Neuronal stem cell (in vitro differentiated cells): ENCODE measurements around the gene NCK1.

Experiments used
- DNase-seq: peaks from one replicate; pipeline ENCODE4 v3.0.0-alpha.2; 2013; ENCODE audit warnings: low spot score
- H2AFZ ChIP-seq: one replicate; pipeline ENCODE4 v1.6.1; 2013; ENCODE audit warnings: mild to moderate bottlenecking, low read length, inconsistent platforms
- H2AK5ac ChIP-seq: 2 replicates; pipeline ENCODE4 v1.6.1; 2013; ENCODE audit warnings: low read depth, mild to moderate bottlenecking, inconsistent platforms, low read length, moderate library complexity, mixed read lengths
- H2BK120ac ChIP-seq: 2 replicates; pipeline ENCODE4 v1.6.1; 2013; ENCODE audit warnings: low read depth, mild to moderate bottlenecking, inconsistent platforms, low read length, moderate library complexity, mixed read lengths
- H2BK12ac ChIP-seq: one replicate; pipeline ENCODE4 v1.6.1; 2013; ENCODE audit warnings: low read length, inconsistent platforms
- H2BK15ac ChIP-seq: 2 replicates; pipeline ENCODE4 v1.6.1; 2013; ENCODE audit warnings: mild to moderate bottlenecking, low read length, inconsistent platforms, mixed read lengths
- H2BK5ac ChIP-seq: one replicate; pipeline ENCODE4 v1.6.1; 2013; ENCODE audit warnings: inconsistent platforms, mild to moderate bottlenecking, low read length, moderate library complexity
- H3K14ac ChIP-seq: one replicate; pipeline ENCODE4 v1.6.1; 2013; ENCODE audit warnings: low read length, inconsistent platforms
- H3K18ac ChIP-seq: 2 replicates; pipeline ENCODE4 v1.6.1; 2013; ENCODE audit warnings: low read length, inconsistent platforms
- H3K23ac ChIP-seq: 2 replicates; pipeline ENCODE4 v1.6.1; 2013; ENCODE audit warnings: low read depth, mild to moderate bottlenecking, mixed read lengths, low read length, inconsistent platforms; ENCODE audit not compliant: poor library complexity
- H3K27ac ChIP-seq: replicated peaks from 3 replicates; pipeline ENCODE4 v1.5.1; 2013; ENCODE audit warnings: low read length, inconsistent platforms
- H3K27me3 ChIP-seq, 3 experiments: 2 replicates each; pipeline ENCODE4 v1.6.1; 2013; ENCODE audit warnings: low read length in 3 of 3, mild to moderate bottlenecking in 2 of 3, inconsistent platforms in 1 of 3, low read depth in 1 of 3, mixed read lengths in 1 of 3, moderate library complexity in 1 of 3; ENCODE audit not compliant: control insufficient read depth in 3 of 3, insufficient read depth in 3 of 3
- H3K36me3 ChIP-seq, 2 donors: replicated peaks in 1 of 2; 2 replicates each; pipeline ENCODE4 v1.6.1; 2013; ENCODE audit warnings: low read length in 2 of 2; ENCODE audit not compliant: control insufficient read depth in 2 of 2, insufficient read depth in 2 of 2
- H3K4ac ChIP-seq: 2 replicates; pipeline ENCODE4 v1.6.1; 2013; ENCODE audit warnings: inconsistent platforms, mild to moderate bottlenecking, low read length, moderate library complexity
- H3K4me1 ChIP-seq, 2 donors: 1 replicate in 1 of 2; 2 replicates in 1 of 2; pipeline ENCODE4 v1.6.1; 2013; ENCODE audit warnings: low read length in 2 of 2, low read depth in 1 of 2; ENCODE audit not compliant: control insufficient read depth in 2 of 2, insufficient read depth in 1 of 2
- H3K4me2 ChIP-seq: one replicate; pipeline ENCODE4 v1.6.1; 2013; ENCODE audit warnings: mild to moderate bottlenecking, low read length, inconsistent platforms; ENCODE audit not compliant: insufficient read depth, poor library complexity, severe bottlenecking
- H3K4me3 ChIP-seq, 2 donors: 2 replicates each; pipeline ENCODE4 v1.5.1; 2013; ENCODE audit warnings: low read length in 2 of 2, mild to moderate bottlenecking in 2 of 2, inconsistent platforms in 1 of 2, moderate library complexity in 1 of 2
- H3K79me1 ChIP-seq: one replicate; pipeline ENCODE4 v1.6.1; 2013; ENCODE audit warnings: low read depth, mild to moderate bottlenecking, inconsistent platforms, low read length, moderate library complexity
- H3K9ac ChIP-seq: one replicate; pipeline ENCODE4 v1.6.1; 2013; ENCODE audit warnings: mild to moderate bottlenecking, low read depth, low read length, inconsistent platforms; ENCODE audit not compliant: poor library complexity
- H3K9me3 ChIP-seq, 2 donors: replicated peaks in 1 of 2; 2 replicates each; pipeline versions ENCODE3 to v1.6.1; 2013; ENCODE audit warnings: low read length in 2 of 2, mild to moderate bottlenecking in 2 of 2, inconsistent platforms in 1 of 2, low read depth in 1 of 2, mixed read lengths in 1 of 2, moderate library complexity in 1 of 2; ENCODE audit not compliant: control insufficient read depth in 2 of 2, insufficient read depth in 1 of 2
- H4K8ac ChIP-seq: one replicate; pipeline ENCODE4 v1.6.1; 2013; ENCODE audit warnings: low read depth, mild to moderate bottlenecking, inconsistent platforms, low read length, moderate library complexity
- H4K91ac ChIP-seq: one replicate; pipeline ENCODE4 v1.6.1; 2013; ENCODE audit warnings: low read length, low read depth, mild to moderate bottlenecking, inconsistent platforms; ENCODE audit not compliant: poor library complexity
- WGBS, 2 donors: extraction: QIAGEN DNeasy Blood & Tissue Kit; methylation state at CpG; one replicate each; pipeline ENCODE4 v1.1.7; 2013; ENCODE audit warnings: missing lambda C conversion rate in 2 of 2, mixed read lengths in 1 of 2; ENCODE audit not compliant: insufficient read length in 2 of 2, insufficient replicate concordance in 1 of 2; ENCODE audit errors: extremely low coverage in 2 of 2; 5-methylcytosine and 5-hydroxymethylcytosine counted together

NCK1 gene

DNA sequence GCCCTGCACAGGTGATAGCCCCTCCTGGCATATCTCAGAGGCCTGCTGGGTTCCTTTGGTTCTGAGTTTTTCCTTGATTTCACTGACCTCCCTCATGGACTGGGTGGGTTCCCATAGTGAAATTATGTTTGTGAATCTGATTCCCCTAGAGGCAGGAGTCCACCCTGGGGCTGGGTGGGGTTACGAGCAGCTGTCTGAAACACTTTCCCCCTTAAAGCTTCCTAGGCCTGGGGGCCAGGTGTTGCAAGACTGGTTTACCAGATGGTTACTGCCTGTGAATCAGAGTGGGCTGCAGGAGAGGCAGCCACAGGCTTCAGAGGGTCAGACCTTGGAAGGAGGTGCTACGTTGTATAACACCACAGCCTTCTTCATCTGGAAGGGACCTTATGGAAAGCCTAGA is 130.1 kb downstream of the NCK1 start:
- Histone ChIP-seq H2BK15ac (no peak overlapping the region), H2BK120ac (no peak overlapping the region), H3K9me3 (peaks cover 3 to 6% of the 10 kb centered on the region in 2 donors), H3K18ac (no peak overlapping the region), H2AK5ac (no peak overlapping the region), H3K27ac (no peak overlapping the region), H3K4me1 (no peaks in the 10 kb centered on the region), H3K27me3 (no peaks in the 10 kb centered on the region), H4K91ac (no peak overlapping the region), H4K8ac (no peak overlapping the region), H3K4ac (no peak overlapping the region), H2BK5ac (no peak overlapping the region), H3K9ac (no peak overlapping the region), H3K36me3 (no peaks in the 10 kb centered on the region), H3K79me1 (no peaks in the 10 kb centered on the region), H3K4me3 (no peak overlapping the region), H3K4me2 (no peak overlapping the region), H2AFZ (no peak overlapping the region), H2BK12ac (no peak overlapping the region), H3K14ac (no peak overlapping the region), H3K23ac (no peak overlapping the region)
- no peak for DNase-seq
- WGBS, 2 donors = no CpG with 5 or more reads among the region's 2 CpGs

DNA sequence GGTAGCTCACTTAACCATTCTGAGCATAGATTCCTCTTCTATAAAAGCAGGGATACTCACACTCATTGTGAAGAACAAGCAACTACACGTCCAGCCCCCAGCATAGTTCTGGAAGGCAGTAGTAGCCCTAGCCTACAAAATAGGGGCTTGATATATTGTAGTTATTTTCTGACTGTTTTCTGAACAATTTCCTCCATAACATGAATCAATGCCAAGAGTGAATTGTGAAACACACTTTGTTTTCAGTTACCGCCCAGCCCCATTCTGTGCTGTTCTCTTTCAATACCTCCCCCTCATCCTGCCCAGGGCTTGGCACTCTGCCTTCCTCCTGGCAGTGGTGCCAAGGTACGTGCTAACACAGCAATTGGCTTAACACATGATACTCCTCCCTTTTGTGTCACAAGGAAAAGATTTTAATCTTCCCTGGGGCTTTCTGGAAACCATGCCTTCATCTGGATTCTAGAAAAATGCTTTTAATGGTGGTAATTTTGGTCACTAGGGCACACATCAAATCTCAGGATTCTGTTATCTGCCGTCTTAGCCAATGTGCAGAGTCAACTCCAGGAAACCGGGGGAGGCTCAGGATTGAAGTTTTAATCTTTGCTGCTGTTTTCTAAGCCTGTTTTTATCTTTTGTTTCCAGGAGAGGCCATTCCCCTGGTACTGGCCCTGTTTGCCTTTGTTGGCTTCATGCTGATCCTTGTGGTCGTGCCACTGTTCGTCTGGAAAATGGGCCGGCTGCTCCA is 132.9 kb downstream of the NCK1 start:
- Histone ChIP-seq H3K18ac (no peak overlapping the region), H3K27ac (no peak overlapping the region), H3K23ac (no peak overlapping the region), H3K79me1 (no peaks in the 10 kb centered on the region), H3K4me1 (no peaks in the 10 kb centered on the region), H2AFZ (no peak overlapping the region), H2BK12ac (no peak overlapping the region), H3K4me3 (no peak overlapping the region), H2BK120ac (no peak overlapping the region), H4K91ac (no peak overlapping the region), H3K14ac (no peak overlapping the region), H3K36me3 (no peaks in the 10 kb centered on the region), H3K27me3 (no peaks in the 10 kb centered on the region), H3K4me2 (no peak overlapping the region), H3K9ac (no peak overlapping the region), H3K9me3 (no peaks in the 10 kb centered on the region), H2BK15ac (no peak overlapping the region), H2AK5ac (no peak overlapping the region), H2BK5ac (no peak overlapping the region), H3K4ac (no peak overlapping the region), H4K8ac (no peak overlapping the region)
- no CpG with 5 or more reads among the region's 8 CpGs for WGBS, 2 donors
- DNase-seq = no peak

DNA sequence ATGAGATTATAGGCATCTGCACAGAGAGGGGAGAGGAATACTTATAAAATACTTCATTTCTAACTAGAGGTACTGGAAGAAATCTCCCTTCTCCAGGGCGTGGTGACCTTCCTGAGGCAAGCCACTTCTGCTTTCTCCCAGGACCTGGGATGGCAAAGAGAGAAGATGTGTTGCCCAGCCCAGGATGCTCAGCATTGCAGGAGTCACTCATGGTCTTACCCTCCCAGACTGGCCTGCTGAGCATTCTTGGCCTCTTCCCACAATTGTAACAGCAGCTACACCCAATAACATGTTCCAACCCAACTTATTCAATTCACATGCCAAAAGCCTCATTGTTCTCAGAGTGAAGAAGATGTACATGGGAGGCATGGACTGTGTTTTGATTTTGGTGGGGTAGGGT is 133.6 kb downstream of the NCK1 start:
- no peak overlapping the region for H3K27ac ChIP-seq
- H3K18ac ChIP-seq = no peak overlapping the region
- H3K27me3 ChIP-seq = no peaks in the 10 kb centered on the region
- no peaks in the 10 kb centered on the region for H3K4me1 ChIP-seq
- no peak overlapping the region for H2BK12ac ChIP-seq
- no peak overlapping the region for H4K91ac ChIP-seq
- H2BK5ac ChIP-seq = no peak overlapping the region
- WGBS, 2 donors = no CpG with 5 or more reads among the region's 1 CpG
- H3K36me3 ChIP-seq = no peaks in the 10 kb centered on the region
- no peak overlapping the region for H3K14ac ChIP-seq
- H3K4me3 ChIP-seq = no peak overlapping the region
- no peak overlapping the region for H4K8ac ChIP-seq
- no peaks in the 10 kb centered on the region for H3K79me1 ChIP-seq
- no peaks in the 10 kb centered on the region for H3K9me3 ChIP-seq
- H2BK120ac ChIP-seq = no peak overlapping the region
- H2AFZ ChIP-seq = no peak overlapping the region
- no peak for DNase-seq
- no peak overlapping the region for H3K4ac ChIP-seq
- no peak overlapping the region for H3K4me2 ChIP-seq
- no peak overlapping the region for H3K9ac ChIP-seq
- H2AK5ac ChIP-seq = no peak overlapping the region
- no peak overlapping the region for H2BK15ac ChIP-seq
- no peak overlapping the region for H3K23ac ChIP-seq
